Heart left ventricle (tissue), 16 donors: Measurements from ENCODE around the gene GBP3. TPM values are rescaled to one million over a fixed set of nuclear protein-coding genes. Genes with fewer than 3 reads are reported as not detected.
"Not testable (repeated sequence)": the region's sequence is repeated elsewhere in the genome, so short reads cannot be mapped to it uniquely, and the experiment has no call there.

Experiments
- ATAC-seq, 4 donors: fragments of 200-7000 bp; cut with Tn5 transposase; one replicate each; pipeline ENCODE4 v1.9.1; 2020 to 2022; ENCODE audit warnings: moderate library complexity in 4 of 4, mild to moderate bottlenecking in 3 of 4, moderate number of reproducible peaks in 1 of 4
- DNase-seq, 5 donors: peaks; one replicate each; pipeline ENCODE4 v3.0.0-alpha.2; 2020
- H3K27ac ChIP-seq, 12 donors: fragments of 200-600 bp; sonication (generic) in 4 of 12; one replicate each; pipeline versions ENCODE4 v1.5.0 to v1.8.0; 2016 to 2022; ENCODE audit warnings: mild to moderate bottlenecking in 2 of 12
- H3K27me3 ChIP-seq, 9 donors: fragments of 200-600 bp; sonication (generic) in 2 of 9; one replicate each; pipeline versions ENCODE4 v1.5.1 to v1.8.0; 2016 to 2022; ENCODE audit warnings: mild to moderate bottlenecking in 3 of 9
- H3K36me3 ChIP-seq, 9 donors: fragments of 200-600 bp; sonication (generic) in 2 of 9; one replicate each; pipeline versions ENCODE4 v1.5.0 to v1.8.0; 2018 to 2022; ENCODE audit warnings: mild to moderate bottlenecking in 2 of 9
- H3K4me1 ChIP-seq, 12 donors: fragments of 200-600 bp; sonication (generic) in 4 of 12; one replicate each; pipeline versions ENCODE4 v1.5.0 to v1.8.0; 2016 to 2022; ENCODE audit warnings: mild to moderate bottlenecking in 3 of 12
- H3K4me3 ChIP-seq, 12 donors: fragments of 200-600 bp; sonication (generic) in 4 of 12; one replicate each; pipeline versions ENCODE4 v1.5.0 to v1.8.0; 2017 to 2022; ENCODE audit warnings: mild to moderate bottlenecking in 9 of 12, moderate library complexity in 4 of 12
- H3K9me3 ChIP-seq, 12 donors: fragments of 200-600 bp; sonication (generic) in 4 of 12; one replicate each; pipeline versions ENCODE4 v1.5.0 to v1.8.0; 2016 to 2022; ENCODE audit warnings: mild to moderate bottlenecking in 1 of 12
- CTCF ChIP-seq, 12 donors: fragments of 200-600 bp; sonication (generic) in 4 of 12; IDR thresholded peaks; one replicate each; pipeline versions ENCODE4 v1.5.0 to v1.8.0; 2018 to 2022; ENCODE audit warnings: antibody characterized with exemption in 12 of 12, mild to moderate bottlenecking in 5 of 12
- POLR2A ChIP-seq, 2 donors: fragments of 450-650 bp; IDR thresholded peaks; one replicate each; pipeline ENCODE4 v1.6.1; 2017; ENCODE audit warnings: antibody characterized with exemption in 2 of 2, mild to moderate bottlenecking in 2 of 2, moderate library complexity in 2 of 2
- WGBS, 4 donors: extraction: QIAGEN DNeasy Blood & Tissue Kit in 2 of 4; methylation state at CpG; one replicate each; pipeline versions ENCODE4 v1.1.5 to v1.1.7; 2013 to 2018; 5-methylcytosine and 5-hydroxymethylcytosine counted together
- intact Hi-C, 10 donors: fragments of 100-400 bp; cut with DNase I; formaldehyde crosslinking; loops; one replicate each; pipeline versions ENCODE4 v1.11.1 to v1.14.2; 2022
- polyA plus RNA-seq, 2 donors: library from polyadenylated mRNA; stranded (reverse); fragments of 200-250 nt; gene quantifications; one replicate each; pipeline ENCODE4 v1.2.3, GENCODE V29; 2013
- total RNA-seq, 9 donors: library from RNA; depleted of rRNA in 2 of 9; stranded (reverse); fragments of >200 nt in 2 of 9; fragmentation: NEBNext Ultra II Directional in 3 of 9; extraction: Animal tissue kit (Norgen Biotek cat#: 25700) in 3 of 9; gene quantifications; one replicate each; pipeline versions ENCODE4 v1.1.0 to v1.2.4, GENCODE V29; 2016 to 2023
- donor health status: ischemic (EF 13 %, LVEDD 7.1; RV severe dilation, severe dysfunction).
- donor health status: healthy with polysubstance abuse.
- donor health status: DM: no; HTN: yes; CAD: no.
- donor health status: DM: no; HTN: no; CAD: no.
- donor health status: ischemic (EF 25% LVEDD 6.9; RV normal size, moderate dysfunction).
- donor health status: ischemic (EF 25% LVEDD 5.7; RV mildly dilated, moderate dysfunction).
- donor health status: healthy.
- donor health status: DM: yes; HTN: yes; CAD: no.
- donor health status: ischemic (EF 35%, LVEDD 5.7; RV mildly dilated, moderate dysfunction).
- donor health status: nonischemic (EF 11% LVEDD 7.7; RV severe dilation, severe dysfunction).
- donor health status: DM: yes; HTN: yes; CAD: no.
- donor health status: PGD.
- donor health status: ischemic (EF 29% LVEDD 5.4; RV normal size, mild dysfunction).
- donor health status: nonischemic (EF 23%, LVEDD 6.1; RV moderate dilation, normal function).

Gene GBP3
- total and polyA plus RNA-seq, 11 donors, result 1.2 to 30.1 (median 5.3) TPM

- Histone ChIP-seq H3K27me3 (no peaks in the 10 kb centered on the region), H3K27ac (no peak overlapping the region), H3K36me3 (peaks cover 0 to 43% (median 26%) of the 10 kb centered on the region in 9 donors), H3K4me1 (no peaks in the 10 kb centered on the region), H3K4me3 (no peak overlapping the region), H3K9me3 (peaks cover 0 to 9% (median 0%) of the 10 kb centered on the region in 12 donors)
- DNase-seq (no peak), ATAC-seq (no peak)
- TF ChIP-seq POLR2A (IDR thresholded peaks at IDR 0.05), result no peak
- intact Hi-C loops, result no loop called here
- WGBS, 4 donors, result 49 to 79% (median 55%) methylated on average over 3 of the region's 3 CpGs
Observed at GRCh38 chr1:89047734-89048133, 25.1 kb upstream of the GBP3 start.

- WGBS, 4 donors, result 73 to 84% (median 78%) methylated on average over 6 of the region's 6 CpGs
- H3K9me3 ChIP-seq, H3K4me3 ChIP-seq, H3K27ac ChIP-seq, H3K4me1 ChIP-seq, H3K27me3 ChIP-seq, ATAC-seq, DNase-seq, intact Hi-C loops: not testable (repeated sequence)
- peaks cover 0 to 31% (median 15%) of the 10 kb centered on the region in 9 donors for H3K36me3 ChIP-seq
Observed at GRCh38 chr1:89046318-89047183, 23.9 kb upstream of the GBP3 start.

- DNase-seq, result no peak
Observed at GRCh38 chr1:89044970-89045721, 22.5 kb upstream of the GBP3 start.

GRCh38 chr1:89043940-89044339 is 21.3 kb upstream of the GBP3 start:
- DNase-seq (no peak), ATAC-seq (no peak)
- Histone ChIP-seq H3K27me3 (no peaks in the 10 kb centered on the region), H3K36me3 (peaks cover 0 to 9% (median 0%) of the 10 kb centered on the region in 9 donors), H3K27ac (no peak overlapping the region), H3K4me1 (no peaks in the 10 kb centered on the region), H3K9me3 (peaks cover 0 to 9% (median 0%) of the 10 kb centered on the region in 12 donors), H3K4me3 (no peak overlapping the region)
- 46 to 86% (median 79%) methylated on average over 2 to 5 of the region's 5 CpGs for WGBS, 4 donors
- intact Hi-C loops, result no loop called here
- TF ChIP-seq CTCF (IDR thresholded peaks at IDR 0.05), result no peak
- TF ChIP-seq POLR2A (IDR thresholded peaks at IDR 0.05), result no peak

More at GRCh38 chr1:89044970-89045721, 22.5 kb upstream of the GBP3 start:
- TF ChIP-seq POLR2A (IDR thresholded peaks at IDR 0.05) (no peak), CTCF (IDR thresholded peaks at IDR 0.05) (no peak)
- Histone ChIP-seq H3K4me3 (no peak overlapping the region), H3K36me3 (peaks cover 0 to 17% (median 2%) of the 10 kb centered on the region in 9 donors), H3K27me3 (no peaks in the 10 kb centered on the region), H3K4me1 (no peaks in the 10 kb centered on the region), H3K9me3 (peaks cover 0 to 9% (median 0%) of the 10 kb centered on the region in 12 donors), H3K27ac (peak overlapping the region in 1 of 12 donors; percentile 2)
- WGBS, 4 donors, result 68 to 76% (median 73%) methylated on average over 2 of the region's 2 CpGs
- no peak for ATAC-seq
- intact Hi-C loops, result no loop called here

GRCh38 chr1:89042491-89042890 is 19.8 kb upstream of the GBP3 start:
- DNase-seq, result no peak
- 95 to 97% (median 96%) methylated on average over 7 of the region's 7 CpGs for WGBS, 4 donors
- intact Hi-C loops, result no loop called here

More at GRCh38 chr1:89042491-89042890, 19.8 kb upstream of the GBP3 start:
- no peaks in the 10 kb centered on the region for H3K27me3 ChIP-seq
- ATAC-seq, result no peak
- no peak overlapping the region for H3K4me3 ChIP-seq
- H3K4me1 ChIP-seq, result no peaks in the 10 kb centered on the region
- H3K36me3 ChIP-seq, result no peaks in the 10 kb centered on the region
- peaks cover 0 to 9% (median 0%) of the 10 kb centered on the region in 12 donors for H3K9me3 ChIP-seq
- TF ChIP-seq POLR2A (IDR thresholded peaks at IDR 0.05) (no peak), CTCF (IDR thresholded peaks at IDR 0.05) (no peak)
- no peak overlapping the region for H3K27ac ChIP-seq
